ENCODE data around the gene TRAPPC3. TPM values are rescaled to one million over a fixed set of nuclear protein-coding genes. Genes with fewer than 3 reads are reported as not detected.

TRAPPC3 gene
- total RNA-seq, 2 experiments from 2014 or later = 50.3 to 60.4 TPM

DNA sequence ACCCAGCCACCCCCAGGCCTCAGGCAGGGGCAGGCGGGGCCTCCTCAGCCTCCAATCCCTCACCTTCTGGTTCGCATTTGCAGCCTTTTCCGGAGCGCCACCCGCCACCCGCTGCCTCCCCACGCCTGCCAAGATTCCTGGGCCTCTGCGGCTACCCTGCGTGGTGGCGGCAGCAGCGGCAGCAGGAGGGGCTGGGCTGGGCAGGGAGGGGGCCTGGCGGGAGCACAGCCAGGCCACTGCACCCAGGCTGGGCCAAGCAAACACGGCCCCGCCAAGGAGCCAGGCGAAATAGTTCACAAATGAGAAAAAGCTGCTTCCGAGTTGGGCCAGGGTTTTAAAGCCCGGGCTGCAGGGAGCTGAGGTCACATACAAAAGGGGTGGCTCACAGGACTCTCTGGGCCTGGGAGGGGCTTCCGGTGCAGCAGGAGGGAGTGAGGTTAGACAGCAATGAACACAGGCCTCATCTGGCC lies 34.1 kb downstream of the TRAPPC3 start:
- DNase-seq (ENCODE audit: low spot score) = no peak
- BruUV-seq (replicated peaks) = no TSS peak
- Histone ChIP-seq H2AFZ (ENCODE audit: low read length) (no peak overlapping the region), H3K36me3 (ENCODE audit: insufficient read depth, low read length) (no peaks in the 10 kb centered on the region), H3K4me1 (ENCODE audit: insufficient read depth, low read length, poor library complexity, severe bottlenecking) (no peaks in the 10 kb centered on the region), H3K4me3 (ENCODE audit: low read depth, low read length, poor library complexity, severe bottlenecking) (no peak overlapping the region), H3K27ac (ENCODE audit: low read depth, low read length, poor library complexity, severe bottlenecking) (no peak overlapping the region), H4K20me1 (ENCODE audit: insufficient read depth, low read length) (no peaks in the 10 kb centered on the region), H3K9me2 (ENCODE audit: insufficient read depth, low read length) (no peaks in the 10 kb centered on the region), H3K4me2 (ENCODE audit: low read length) (no peak overlapping the region), H3K79me2 (ENCODE audit: insufficient read depth, low read depth, low read length) (no peaks in the 10 kb centered on the region), H3K9me3 (ENCODE audit: low read length) (no peaks in the 10 kb centered on the region)
- ChIA-PET POLR2A (no interaction called here), CTCF (ENCODE audit: unreplicated experiment) (no interaction called here)
- intact Hi-C loops (cut with micrococcal nuclease; ENCODE audit: unreplicated experiment) = no loop called here
- TF ChIP-seq, protein P1, sequence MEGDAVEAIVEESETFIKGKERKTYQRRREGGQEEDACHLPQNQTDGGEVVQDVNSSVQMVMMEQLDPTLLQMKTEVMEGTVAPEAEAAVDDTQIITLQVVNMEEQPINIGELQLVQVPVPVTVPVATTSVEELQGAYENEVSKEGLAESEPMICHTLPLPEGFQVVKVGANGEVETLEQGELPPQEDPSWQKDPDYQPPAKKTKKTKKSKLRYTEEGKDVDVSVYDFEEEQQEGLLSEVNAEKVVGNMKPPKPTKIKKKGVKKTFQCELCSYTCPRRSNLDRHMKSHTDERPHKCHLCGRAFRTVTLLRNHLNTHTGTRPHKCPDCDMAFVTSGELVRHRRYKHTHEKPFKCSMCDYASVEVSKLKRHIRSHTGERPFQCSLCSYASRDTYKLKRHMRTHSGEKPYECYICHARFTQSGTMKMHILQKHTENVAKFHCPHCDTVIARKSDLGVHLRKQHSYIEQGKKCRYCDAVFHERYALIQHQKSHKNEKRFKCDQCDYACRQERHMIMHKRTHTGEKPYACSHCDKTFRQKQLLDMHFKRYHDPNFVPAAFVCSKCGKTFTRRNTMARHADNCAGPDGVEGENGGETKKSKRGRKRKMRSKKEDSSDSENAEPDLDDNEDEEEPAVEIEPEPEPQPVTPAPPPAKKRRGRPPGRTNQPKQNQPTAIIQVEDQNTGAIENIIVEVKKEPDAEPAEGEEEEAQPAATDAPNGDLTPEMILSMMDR (conservative IDR thresholded peaks at IDR 0.05; ENCODE audit: low read length) = no peak
- no peak for TF ChIP-seq EZH2phosphoT487 (IDR thresholded peaks at IDR 0.05; ENCODE audit: borderline replicate concordance, low read depth, low read length)

DNA sequence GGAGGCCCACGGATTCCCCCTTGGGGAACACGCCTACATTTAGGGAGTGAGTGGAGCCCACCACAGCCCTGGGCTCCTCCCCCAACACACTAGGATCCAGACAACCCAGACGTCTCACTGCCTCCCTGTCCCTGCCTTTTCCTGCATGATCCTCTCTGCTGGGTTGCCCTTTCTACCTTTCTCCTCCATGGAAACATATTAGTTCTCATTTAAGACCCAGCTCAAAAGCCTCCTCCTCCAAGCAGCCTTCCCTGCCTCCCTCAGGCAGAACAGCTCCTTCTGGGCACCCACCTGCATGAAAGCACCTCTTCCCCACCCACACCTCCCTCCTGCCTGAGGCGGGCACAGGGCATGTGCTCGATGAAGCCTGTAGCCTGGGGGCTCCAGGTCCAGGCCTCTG lies 34.9 kb downstream of the TRAPPC3 start:
- Histone ChIP-seq H3K9me3 (ENCODE audit: low read length) (no peaks in the 10 kb centered on the region), H3K4me1 (ENCODE audit: insufficient read depth, low read length, poor library complexity, severe bottlenecking) (no peaks in the 10 kb centered on the region), H2AFZ (ENCODE audit: low read length) (no peak overlapping the region), H3K36me3 (ENCODE audit: insufficient read depth, low read length) (no peaks in the 10 kb centered on the region), H3K4me2 (ENCODE audit: low read length) (no peak overlapping the region), H3K79me2 (ENCODE audit: insufficient read depth, low read depth, low read length) (no peaks in the 10 kb centered on the region), H3K4me3 (ENCODE audit: low read depth, low read length, poor library complexity, severe bottlenecking) (no peak overlapping the region), H3K27ac (ENCODE audit: low read depth, low read length, poor library complexity, severe bottlenecking) (no peak overlapping the region), H4K20me1 (ENCODE audit: insufficient read depth, low read length) (no peaks in the 10 kb centered on the region), H3K9me2 (ENCODE audit: insufficient read depth, low read length) (no peaks in the 10 kb centered on the region)
- no peak for TF ChIP-seq EZH2phosphoT487 (IDR thresholded peaks at IDR 0.05; ENCODE audit: borderline replicate concordance, low read depth, low read length)
- TF ChIP-seq, protein P1 (conservative IDR thresholded peaks at IDR 0.05; ENCODE audit: low read length) = no peak
- no peak for DNase-seq (ENCODE audit: low spot score)
- POLR2A ChIA-PET = interaction anchor here (0.7 kb wide), 3 partner anchors 25 to 1123 kb away, joined by 3 to 5 read pairs (median 3); no protein-coding TSS in a partner anchor
- intact Hi-C loops (cut with micrococcal nuclease; ENCODE audit: unreplicated experiment) = no loop called here
- no TSS peak for BruUV-seq (replicated peaks)
- CTCF ChIA-PET (ENCODE audit: unreplicated experiment) = no interaction called here

DNA sequence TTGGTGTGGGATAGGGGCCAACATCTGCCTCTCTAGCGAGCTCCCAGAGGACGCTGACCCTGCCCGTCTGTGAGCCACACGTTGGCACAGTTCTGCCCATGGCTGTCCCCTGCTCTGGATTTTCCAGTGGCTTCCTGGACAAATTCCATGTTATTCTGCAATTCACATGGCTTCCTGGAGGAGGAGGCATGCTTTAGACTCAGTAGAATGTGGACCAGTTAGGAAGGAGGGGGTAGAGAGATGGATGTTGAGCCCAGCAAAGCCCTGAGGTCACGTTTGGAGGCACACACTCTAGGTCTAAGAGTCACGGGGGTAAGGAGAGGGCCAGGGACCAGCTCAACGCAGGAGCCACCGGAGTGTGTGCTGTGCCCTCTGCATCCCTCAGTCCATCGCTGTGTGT lies 36.5 kb downstream of the TRAPPC3 start:
- H3K79me2 ChIP-seq (ENCODE audit: insufficient read depth, low read depth, low read length) = no peaks in the 10 kb centered on the region
- no peaks in the 10 kb centered on the region for H4K20me1 ChIP-seq (ENCODE audit: insufficient read depth, low read length)
- ChIA-PET POLR2A (no interaction called here), CTCF (ENCODE audit: unreplicated experiment) (no interaction called here)
- H3K9me2 ChIP-seq (ENCODE audit: insufficient read depth, low read length) = no peaks in the 10 kb centered on the region
- H3K27ac ChIP-seq (ENCODE audit: low read depth, low read length, poor library complexity, severe bottlenecking) = no peak overlapping the region
- H3K36me3 ChIP-seq (ENCODE audit: insufficient read depth, low read length) = no peaks in the 10 kb centered on the region
- BruUV-seq (replicated peaks) = no TSS peak
- intact Hi-C loops (cut with micrococcal nuclease; ENCODE audit: unreplicated experiment) = no loop called here
- no peak for DNase-seq (ENCODE audit: low spot score)
- H3K4me1 ChIP-seq (ENCODE audit: insufficient read depth, low read length, poor library complexity, severe bottlenecking) = no peaks in the 10 kb centered on the region
- H3K4me2 ChIP-seq (ENCODE audit: low read length) = no peak overlapping the region
- no peak overlapping the region for H2AFZ ChIP-seq (ENCODE audit: low read length)
- TF ChIP-seq EZH2phosphoT487 (IDR thresholded peaks at IDR 0.05; ENCODE audit: borderline replicate concordance, low read depth, low read length) = no peak
- TF ChIP-seq, protein P1 (conservative IDR thresholded peaks at IDR 0.05; ENCODE audit: low read length) = no peak
- no peak overlapping the region for H3K4me3 ChIP-seq (ENCODE audit: low read depth, low read length, poor library complexity, severe bottlenecking)
- no peaks in the 10 kb centered on the region for H3K9me3 ChIP-seq (ENCODE audit: low read length)
